Thyroid gland (tissue), 4 donors: ENCODE measurements around the gene NELFA.

Source experiments
- POLR2A ChIP-seq, 2 donors: fragments of 450-650 bp; IDR thresholded peaks; one replicate each; pipeline ENCODE4 v1.6.1; 2017; ENCODE audit warnings: antibody characterized with exemption in 2 of 2, mild to moderate bottlenecking in 2 of 2, moderate library complexity in 1 of 2
- TF ChIP-seq, protein P1 (sequence below), 6 experiments: fragments of 200-600 bp in 3 of 6; fragments of 450-650 bp in 3 of 6; sonication (generic) in 3 of 6; IDR thresholded peaks; one replicate each; pipeline ENCODE4 v1.5.1; 2016 to 2019; ENCODE audit warnings: antibody characterized with exemption in 6 of 6, mild to moderate bottlenecking in 2 of 6, inconsistent platforms in 1 of 6, moderate library complexity in 1 of 6

DNA sequence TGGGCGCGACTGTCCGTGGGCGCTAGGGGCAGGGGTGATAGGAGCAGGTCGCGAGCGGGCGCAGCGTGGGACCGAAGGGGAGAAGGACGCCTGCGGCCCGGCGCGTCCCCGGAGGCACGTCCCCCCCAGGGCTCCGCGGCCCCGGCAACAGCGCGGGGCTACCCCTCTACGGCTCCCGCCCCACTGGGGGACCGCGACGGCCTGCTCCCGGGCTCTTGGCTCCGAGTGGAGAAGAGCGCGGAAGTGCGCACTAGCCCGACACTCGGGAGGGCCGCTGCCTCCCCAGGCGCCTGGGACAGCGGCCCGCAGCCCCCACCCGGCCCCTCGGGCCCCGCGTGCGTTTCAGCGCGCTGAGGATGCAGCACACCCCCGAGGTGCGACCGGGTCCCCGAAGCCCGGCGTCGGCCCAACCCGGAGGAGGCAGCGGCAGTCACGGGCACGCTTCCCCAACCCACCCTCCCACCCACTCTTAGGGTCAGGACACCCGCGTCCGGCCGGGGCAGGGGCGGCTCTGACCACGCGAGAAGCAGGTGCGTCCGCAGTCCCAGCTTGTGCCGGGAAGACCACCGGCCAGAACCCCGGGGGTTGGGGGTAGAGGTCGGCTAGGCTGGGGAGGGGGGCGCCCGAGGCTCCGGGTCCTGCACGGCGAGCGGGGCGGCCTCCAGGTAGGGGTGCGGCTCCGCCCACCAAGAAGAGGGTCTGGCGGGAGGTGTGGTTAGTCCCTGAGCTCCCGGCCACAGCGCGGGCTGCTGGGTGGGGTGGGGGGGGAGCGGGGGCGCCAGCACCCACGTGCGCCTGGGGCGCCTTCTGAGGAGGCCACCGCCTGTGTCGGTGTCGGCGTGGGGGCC is 31.8 kb upstream of the NELFA start:
- TF ChIP-seq, protein P1, sequence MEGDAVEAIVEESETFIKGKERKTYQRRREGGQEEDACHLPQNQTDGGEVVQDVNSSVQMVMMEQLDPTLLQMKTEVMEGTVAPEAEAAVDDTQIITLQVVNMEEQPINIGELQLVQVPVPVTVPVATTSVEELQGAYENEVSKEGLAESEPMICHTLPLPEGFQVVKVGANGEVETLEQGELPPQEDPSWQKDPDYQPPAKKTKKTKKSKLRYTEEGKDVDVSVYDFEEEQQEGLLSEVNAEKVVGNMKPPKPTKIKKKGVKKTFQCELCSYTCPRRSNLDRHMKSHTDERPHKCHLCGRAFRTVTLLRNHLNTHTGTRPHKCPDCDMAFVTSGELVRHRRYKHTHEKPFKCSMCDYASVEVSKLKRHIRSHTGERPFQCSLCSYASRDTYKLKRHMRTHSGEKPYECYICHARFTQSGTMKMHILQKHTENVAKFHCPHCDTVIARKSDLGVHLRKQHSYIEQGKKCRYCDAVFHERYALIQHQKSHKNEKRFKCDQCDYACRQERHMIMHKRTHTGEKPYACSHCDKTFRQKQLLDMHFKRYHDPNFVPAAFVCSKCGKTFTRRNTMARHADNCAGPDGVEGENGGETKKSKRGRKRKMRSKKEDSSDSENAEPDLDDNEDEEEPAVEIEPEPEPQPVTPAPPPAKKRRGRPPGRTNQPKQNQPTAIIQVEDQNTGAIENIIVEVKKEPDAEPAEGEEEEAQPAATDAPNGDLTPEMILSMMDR (IDR thresholded peaks at IDR 0.05), result no peak
- no peak for TF ChIP-seq POLR2A (IDR thresholded peaks at IDR 0.05)
